Measurements from ENCODE around the gene PXN.

GRCh38 chr12:120175537-120175936 is 90.0 kb downstream of the PXN start:
- TF ChIP-seq POLR2A (IDR thresholded peaks at IDR 0.05; ENCODE audit: low read depth, low read length) (no peak), POLR2AphosphoS5 (IDR thresholded peaks at IDR 0.05; ENCODE audit: low read depth, low read length) (no peak)
